ENCODE data around the gene TMEM131L. TPM values are rescaled to one million over a fixed set of nuclear protein-coding genes. Genes with fewer than 3 reads are reported as not detected.

The TMEM131L gene
- total RNA-seq, 1 experiment from 2014 or later: 19.7 TPM

- CTCF ChIA-PET: interaction anchor here (2.3 kb wide), 1 partner anchor 171 kb away, joined by 7 read pairs; no protein-coding TSS in a partner anchor
- Histone ChIP-seq H2AFZ (ENCODE audit: low read depth, low read length, poor library complexity, severe bottlenecking) (no peak overlapping the region), H3K27ac (ENCODE audit: low read depth, low read length) (no peak overlapping the region), H3K4me2 (ENCODE audit: low read length) (no peak overlapping the region), H3K79me2 (ENCODE audit: insufficient read depth, low read length) (no peaks in the 10 kb centered on the region), H3K4me3 (replicated peaks in 1 of 2; ENCODE audit: low read depth in 1 of 2, low read length in 2 of 2) (no peak overlapping the region), H3K27me3 (ENCODE audit: insufficient read depth, low read length) (no peaks in the 10 kb centered on the region), H4K20me1 (ENCODE audit: insufficient read depth) (no peaks in the 10 kb centered on the region), H3K36me3 (ENCODE audit: control insufficient read depth in 1 of 2, insufficient read depth in 2 of 2, low read length in 2 of 2) (no peaks in the 10 kb centered on the region), H3K9ac (ENCODE audit: low read length) (no peak overlapping the region), H3K9me3 (ENCODE audit: control insufficient read depth in 1 of 2, insufficient read depth in 1 of 2, low read depth in 1 of 2, low read length in 2 of 2) (no peaks in the 10 kb centered on the region), H3K4me1 (ENCODE audit: control insufficient read depth in 1 of 2, insufficient read depth in 2 of 2, low read length in 2 of 2) (peaks cover 2 to 5% of the 10 kb centered on the region in 2 experiments; a peak in 3 of 4 replicates), H3K9me2 (ENCODE audit: insufficient read depth) (no peaks in the 10 kb centered on the region)
- no peak for TF ChIP-seq SP1 (IDR thresholded peaks at IDR 0.05; ENCODE audit: low read depth)
- intact Hi-C loops (cut with micrococcal nuclease): loop anchor here (10.0 kb wide), 1 partner anchor 735 kb away; no protein-coding TSS in a partner anchor
- POLR2A ChIA-PET: no interaction called here
- no peak for DNase-seq (ENCODE audit: low read depth, low spot score)
- no peak for ATAC-seq
- RAD21 ChIA-PET (ENCODE audit: low non-redundant PET in 1 of 2, low total read pairs in 2 of 2, uncharacterized antibody in 2 of 2, unreplicated experiment in 2 of 2): no interaction called here
- BruUV-seq (replicated peaks): no TSS peak
Measured at GRCh38 chr4:153579410-153579809, 113.2 kb downstream of the TMEM131L start.

- H3K4me1 ChIP-seq (ENCODE audit: control insufficient read depth in 1 of 2, insufficient read depth in 2 of 2, low read length in 2 of 2): peaks cover 2% of the 10 kb centered on the region in 2 experiments; a peak in 2 of 4 replicates
- CTCF ChIA-PET: interaction anchor here (2.3 kb wide), 1 partner anchor 170 kb away, joined by 7 read pairs; no protein-coding TSS in a partner anchor
- no peak overlapping the region for H3K27ac ChIP-seq (ENCODE audit: low read depth, low read length)
- intact Hi-C loops (cut with micrococcal nuclease): loop anchor here (10.0 kb wide), 1 partner anchor 735 kb away; no protein-coding TSS in a partner anchor
- no peaks in the 10 kb centered on the region for H3K36me3 ChIP-seq (ENCODE audit: control insufficient read depth in 1 of 2, insufficient read depth in 2 of 2, low read length in 2 of 2)
- H3K4me2 ChIP-seq (ENCODE audit: low read length): no peak overlapping the region
- no peaks in the 10 kb centered on the region for H3K79me2 ChIP-seq (ENCODE audit: insufficient read depth, low read length)
- no TSS peak for BruUV-seq (replicated peaks)
- H3K27me3 ChIP-seq (ENCODE audit: insufficient read depth, low read length): no peaks in the 10 kb centered on the region
- no peak overlapping the region for H2AFZ ChIP-seq (ENCODE audit: low read depth, low read length, poor library complexity, severe bottlenecking)
- ATAC-seq: no peak
- H3K4me3 ChIP-seq (replicated peaks in 1 of 2; ENCODE audit: low read depth in 1 of 2, low read length in 2 of 2): no peak overlapping the region
- H3K9me2 ChIP-seq (ENCODE audit: insufficient read depth): no peaks in the 10 kb centered on the region
- TF ChIP-seq EGR1 (IDR thresholded peaks at IDR 0.05; ENCODE audit: low read depth) (no peak), ZBTB33 (IDR thresholded peaks at IDR 0.05; ENCODE audit: extremely low read depth, insufficient replicate concordance, low read length) (no peak), SRF (IDR thresholded peaks at IDR 0.05; ENCODE audit: low read depth) (no peak), ZNF274 (IDR thresholded peaks at IDR 0.05; ENCODE audit: low read depth, low read length) (no peak), JUND (IDR thresholded peaks at IDR 0.05) (no peak)
- no peaks in the 10 kb centered on the region for H3K9me3 ChIP-seq (ENCODE audit: control insufficient read depth in 1 of 2, insufficient read depth in 1 of 2, low read depth in 1 of 2, low read length in 2 of 2)
- RAD21 ChIA-PET (ENCODE audit: low non-redundant PET in 1 of 2, low total read pairs in 2 of 2, uncharacterized antibody in 2 of 2, unreplicated experiment in 2 of 2): no interaction called here
- no peaks in the 10 kb centered on the region for H4K20me1 ChIP-seq (ENCODE audit: insufficient read depth)
- no peak overlapping the region for H3K9ac ChIP-seq (ENCODE audit: low read length)
- POLR2A ChIA-PET: no interaction called here
- no peak for DNase-seq (ENCODE audit: low read depth, low spot score)
Measured at GRCh38 chr4:153579872-153580271, 113.7 kb downstream of the TMEM131L start.
